Neural crest cell (in vitro differentiated cells): ENCODE results near the gene NPC2. TPM values are rescaled to one million over a fixed set of nuclear protein-coding genes. Genes with fewer than 3 reads are reported as not detected.

Source experiments
- DNase-seq: peaks from one replicate; pipeline ENCODE4 v3.0.0; 2021; ENCODE audit warnings: low read depth, mixed read lengths, low spot score
- H3K27ac Mint-ChIP-seq: one replicate; pipeline ENCODE4 v1.8.0; 2021; ENCODE audit warnings: mild to moderate bottlenecking, mixed read lengths; ENCODE audit not compliant: unreplicated experiment
- H3K27me3 Mint-ChIP-seq: 2 replicates; pipeline ENCODE4 v1.8.0; 2021; ENCODE audit warnings: low read depth, mild to moderate bottlenecking, mixed read lengths
- H3K36me3 Mint-ChIP-seq: 2 replicates; pipeline ENCODE4 v1.8.0; 2021; ENCODE audit warnings: low read depth, mild to moderate bottlenecking, mixed read lengths
- H3K4me1 Mint-ChIP-seq: 2 replicates; pipeline ENCODE4 v1.8.0; 2021; ENCODE audit warnings: mixed read lengths
- H3K4me3 Mint-ChIP-seq: one replicate; pipeline ENCODE4 v1.8.0; 2021; ENCODE audit warnings: mild to moderate bottlenecking, mixed read lengths
- H3K9me3 Mint-ChIP-seq: 2 replicates; pipeline ENCODE4 v1.8.0; 2021; ENCODE audit warnings: mixed read lengths
- CTCF ChIP-seq: fragments of 200-600 bp; sonication (generic); conservative IDR thresholded peaks from 2 replicates; pipeline ENCODE4 v1.5.0; 2021; ENCODE audit warnings: antibody characterized with exemption, mild to moderate bottlenecking
- total RNA-seq: library from RNA; stranded (reverse); gene quantifications from 2 replicates; pipeline ENCODE4 v1.2.1, GENCODE V29; 2021

Gene NPC2
- total RNA-seq, 1 donor from 2014 or later, result 108 TPM

GRCh38 chr14:74501135-74501614 is 8.1 kb upstream of the NPC2 start:
- Mint-ChIP-seq H3K27me3 (no peaks in the 10 kb centered on the region), H3K9me3 (no peaks in the 10 kb centered on the region), H3K4me3 (peak overlapping the region; percentile 41), H3K4me1 (peaks cover 19% of the 10 kb centered on the region), H3K36me3 (no peaks in the 10 kb centered on the region), H3K27ac (peak overlapping the region; percentile 93)
- peak; percentile 74 for TF ChIP-seq CTCF
- peak; percentile 59 for DNase-seq

- no peak for DNase-seq
- Mint-ChIP-seq H3K27ac (peak overlapping the region; percentile 93), H3K4me3 (peak overlapping the region; percentile 41), H3K36me3 (no peaks in the 10 kb centered on the region), H3K4me1 (peaks cover 19% of the 10 kb centered on the region), H3K9me3 (no peaks in the 10 kb centered on the region), H3K27me3 (no peaks in the 10 kb centered on the region)
- no peak for TF ChIP-seq CTCF
Observed at GRCh38 chr14:74500417-74501134, 7.5 kb upstream of the NPC2 start.

GRCh38 chr14:74495356-74495755 is 2.3 kb upstream of the NPC2 start:
- Mint-ChIP-seq H3K27ac (no peak overlapping the region), H3K4me1 (peaks cover 19% of the 10 kb centered on the region), H3K4me3 (no peak overlapping the region), H3K9me3 (no peaks in the 10 kb centered on the region), H3K36me3 (no peaks in the 10 kb centered on the region), H3K27me3 (no peaks in the 10 kb centered on the region)
- no peak for TF ChIP-seq CTCF
- DNase-seq, result no peak

- DNase-seq, result peak; percentile 99
- no peaks in the 10 kb centered on the region for H3K27me3 Mint-ChIP-seq
- H3K4me3 Mint-ChIP-seq, result no peak within 1 kb of the TSS
- no peaks in the 10 kb centered on the region for H3K9me3 Mint-ChIP-seq
- H3K27ac Mint-ChIP-seq, result no peak within 1 kb of the TSS
- no peaks in the 10 kb centered on the region for H3K36me3 Mint-ChIP-seq
- TF ChIP-seq CTCF, result no peak
- peaks cover 19% of the 10 kb centered on the region for H3K4me1 Mint-ChIP-seq
Observed at GRCh38 chr14:74493343-74494261, 497 bp upstream of the NPC2 start, which contains the start of gene ISCA2. Gene ISCA2 (plus strand): TSS chr14:74493765. CDS start chr14:74493775, 10 bp downstream.

DNA sequence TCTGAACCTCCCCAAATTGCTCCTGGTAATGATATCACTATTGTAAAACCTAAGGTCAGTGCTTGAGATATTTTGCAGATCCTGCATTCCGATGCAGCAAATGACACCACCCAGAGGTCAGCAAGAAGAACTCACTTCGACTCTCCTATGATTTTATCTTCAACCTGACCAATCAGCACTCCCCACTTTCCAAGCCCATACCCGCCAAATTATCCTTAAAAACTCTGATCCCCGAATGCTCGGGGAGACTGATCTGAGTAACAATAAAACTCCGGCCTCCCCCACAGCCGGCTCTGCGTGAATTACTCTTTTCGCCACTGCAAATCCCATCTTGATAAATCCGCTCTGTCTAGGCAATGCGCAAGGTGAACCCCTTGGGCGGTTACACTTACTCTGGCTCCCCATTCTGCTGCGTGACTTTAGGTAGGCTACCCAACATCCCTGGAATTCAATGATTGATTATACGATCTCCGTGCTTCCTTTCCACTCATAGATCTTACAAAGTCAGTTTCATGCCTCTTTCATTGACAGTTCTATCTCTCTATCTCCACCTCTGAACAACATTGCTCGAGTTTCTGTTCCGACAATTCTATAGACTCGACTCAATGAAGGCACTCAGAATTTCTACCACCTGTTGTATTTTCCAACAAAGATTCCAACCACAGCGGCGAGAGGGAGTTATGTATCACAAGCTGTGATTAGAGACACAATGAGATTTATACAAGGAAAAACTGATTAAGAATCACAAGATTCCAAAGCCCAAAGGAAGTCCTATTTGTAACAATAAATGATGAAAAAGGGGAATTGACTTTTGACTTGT is 939 bp downstream of the NPC2 start:
- TF ChIP-seq CTCF, result peak; percentile 47
- H3K9me3 Mint-ChIP-seq, result no peaks in the 10 kb centered on the region
- no peaks in the 10 kb centered on the region for H3K27me3 Mint-ChIP-seq
- H3K4me3 Mint-ChIP-seq, result no peak overlapping the region
- no peaks in the 10 kb centered on the region for H3K36me3 Mint-ChIP-seq
- peaks cover 19% of the 10 kb centered on the region for H3K4me1 Mint-ChIP-seq
- H3K27ac Mint-ChIP-seq, result no peak overlapping the region
- DNase-seq, result no peak
